HCT116 (cell line): ENCODE measurements around the gene DHX57. TPM values are rescaled to one million over a fixed set of nuclear protein-coding genes. Genes with fewer than 3 reads are reported as not detected.

Source experiments
- ATAC-seq: fragments of 200-7000 bp; cut with Tn5 transposase; 2 replicates; pipeline ENCODE4 v1.9.1; 2020; ENCODE audit warnings: mild to moderate bottlenecking, moderate library complexity
- BruUV-seq: library from RNA; stranded (reverse); fragments of 400-500 nt; replicated peaks from 2 replicates; lab custom pipeline; 2021; lab: Mats Ljungman, UMichigan
- CTCF ChIA-PET: fragments of 300-600 bp; sonication (Branson Sonifier 250); formaldehyde crosslinking; loops from one replicate; lab custom pipeline; 2021; ENCODE audit warnings: antibody characterized with exemption; lab: Charles Lee
- POLR2A ChIA-PET: fragments of 300-600, 350-600 bp; sonication (Branson Sonifier 250); formaldehyde crosslinking; loops from one replicate; lab custom pipeline; 2021; ENCODE audit warnings: antibody characterized with exemption; lab: Charles Lee
- RAD21 ChIA-PET, 2 experiments: fragments of 300-600 bp; sonication (Branson Sonifier 250); formaldehyde crosslinking; loops; one replicate each; lab custom pipeline; 2023; ENCODE audit warnings: low total read pairs in 2 of 2; ENCODE audit not compliant: uncharacterized antibody in 2 of 2, unreplicated experiment in 2 of 2, low non-redundant PET in 1 of 2; lab: Charles Lee
- DNase-seq: peaks from one replicate; pipeline ENCODE4 v3.0.0-alpha.2; 2010; ENCODE audit warnings: low read depth, low spot score
- H2AFZ ChIP-seq: fragments of 200-600 bp; shearing (Covaris generic), sonication (generic); 2 replicates; pipeline ENCODE4 v1.6.1; 2017; ENCODE audit warnings: low read depth, mixed run types, mixed read lengths, antibody characterized with exemption, low read length; ENCODE audit not compliant: poor library complexity, severe bottlenecking
- H3K27ac ChIP-seq: 2 replicates; pipeline ENCODE4 v1.5.1; 2012; ENCODE audit warnings: low read depth, low read length
- H3K27me3 ChIP-seq: fragments of 200-600 bp; sonication (generic); 2 replicates; pipeline ENCODE4 v1.6.1; 2016; ENCODE audit warnings: mixed run types, low read length, mixed read lengths; ENCODE audit not compliant: insufficient read depth
- H3K36me3 ChIP-seq, 2 experiments: fragments of 200-500 bp in 1 of 2; fragments of 200-600 bp in 1 of 2; sonication (Bioruptor generic) in 1 of 2; sonication (generic) in 1 of 2; 2 replicates each; pipeline versions ENCODE4 v1.5.1 to v1.6.1; 2014 to 2016; ENCODE audit warnings: low read length in 2 of 2, inconsistent platforms in 1 of 2, mixed read lengths in 1 of 2, mixed run types in 1 of 2; ENCODE audit not compliant: insufficient read depth in 2 of 2, control insufficient read depth in 1 of 2
- H3K4me1 ChIP-seq, 2 experiments: fragments of 200-600 bp in 1 of 2; sonication (generic) in 1 of 2; 2 replicates each; pipeline versions ENCODE4 v1.5.1 to v1.6.1; 2012 to 2017; ENCODE audit warnings: low read length in 2 of 2, inconsistent platforms in 1 of 2, mild to moderate bottlenecking in 1 of 2, mixed read lengths in 1 of 2, mixed run types in 1 of 2, moderate library complexity in 1 of 2; ENCODE audit not compliant: insufficient read depth in 2 of 2, control insufficient read depth in 1 of 2
- H3K4me2 ChIP-seq: fragments of 200-600 bp; sonication (generic); 2 replicates; pipeline ENCODE4 v1.6.1; 2017; ENCODE audit warnings: mixed run types, low read length, mixed read lengths
- H3K4me3 ChIP-seq, 2 experiments: fragments of 200-600 bp in 1 of 2; sonication (generic) in 1 of 2; replicated peaks in 1 of 2; 2 replicates each; pipeline ENCODE4 v1.5.1; 2011 to 2016; ENCODE audit warnings: low read length in 2 of 2, control low read depth in 1 of 2, low read depth in 1 of 2, mild to moderate bottlenecking in 1 of 2, mixed read lengths in 1 of 2, mixed run types in 1 of 2
- H3K79me2 ChIP-seq: fragments of 200-600 bp; sonication (generic); 2 replicates; pipeline ENCODE4 v1.6.1; 2017; ENCODE audit warnings: mild to moderate bottlenecking, mixed run types, low read length, moderate library complexity, mixed read lengths; ENCODE audit not compliant: insufficient read depth
- H3K9ac ChIP-seq: fragments of 200-600 bp; sonication (generic); 2 replicates; pipeline ENCODE4 v1.6.1; 2016; ENCODE audit warnings: low read length, mixed read lengths
- H3K9me2 ChIP-seq: fragments of 200-600 bp; sonication (generic), shearing (Covaris generic); 2 replicates; pipeline ENCODE4 v1.6.1; 2017; ENCODE audit warnings: mixed run types, mild to moderate bottlenecking, moderate library complexity; ENCODE audit not compliant: insufficient read depth
- H3K9me3 ChIP-seq, 2 experiments: fragments of 200-500 bp in 1 of 2; fragments of 200-600 bp in 1 of 2; sonication (Bioruptor generic) in 1 of 2; sonication (generic) in 1 of 2; 2 replicates each; pipeline ENCODE4 v1.6.1; 2014 to 2017; ENCODE audit warnings: low read length in 2 of 2, mixed read lengths in 2 of 2, inconsistent platforms in 1 of 2, low read depth in 1 of 2, mild to moderate bottlenecking in 1 of 2, mixed run types in 1 of 2, moderate library complexity in 1 of 2; ENCODE audit not compliant: control insufficient read depth in 1 of 2, insufficient read depth in 1 of 2
- H4K20me1 ChIP-seq: fragments of 200-600 bp; sonication (generic), shearing (Covaris generic); 2 replicates; pipeline ENCODE4 v1.6.1; 2017; ENCODE audit warnings: mixed run types, mild to moderate bottlenecking, moderate library complexity; ENCODE audit not compliant: insufficient read depth
- ELF1 ChIP-seq: IDR thresholded peaks from 2 replicates; pipeline ENCODE4 v1.6.1; 2012; ENCODE audit warnings: low read depth, borderline replicate concordance
- EZH2 ChIP-seq: fragments of 200-600 bp; sonication (generic); IDR thresholded peaks from 2 replicates; pipeline ENCODE4 v1.6.1; 2017; ENCODE audit warnings: antibody characterized with exemption, mixed run types
- FOSL1 ChIP-seq: IDR thresholded peaks from 2 replicates; pipeline ENCODE4 v1.6.1; 2012; ENCODE audit warnings: low read depth
- JUND ChIP-seq: IDR thresholded peaks from 2 replicates; pipeline ENCODE4 v1.6.1; 2012
- POLR2A ChIP-seq: IDR thresholded peaks from 2 replicates; pipeline ENCODE4 v1.7.0; 2011; ENCODE audit warnings: borderline replicate concordance; ENCODE audit not compliant: insufficient read depth, insufficient read length; ENCODE audit errors: extremely low read depth
- POLR2AphosphoS5 ChIP-seq: IDR thresholded peaks from 2 replicates; pipeline ENCODE4 v1.6.1; 2011; ENCODE audit warnings: mild to moderate bottlenecking, low read depth, low read length, moderate library complexity
- RAD21 ChIP-seq: IDR thresholded peaks from 2 replicates; pipeline ENCODE4 v1.6.1; 2012; ENCODE audit warnings: low read depth, mild to moderate bottlenecking
- SIN3A ChIP-seq: IDR thresholded peaks from 2 replicates; pipeline ENCODE4 v1.6.1; 2012; ENCODE audit warnings: low read depth
- SP1 ChIP-seq: IDR thresholded peaks from 2 replicates; pipeline ENCODE4 v1.6.1; 2012; ENCODE audit warnings: low read depth
- SRF ChIP-seq: IDR thresholded peaks from 2 replicates; pipeline ENCODE4 v1.6.1; 2012; ENCODE audit warnings: low read depth
- TCF7L2 ChIP-seq: IDR thresholded peaks from 2 replicates; pipeline ENCODE4 v1.7.0; 2011; ENCODE audit warnings: borderline replicate concordance, inconsistent platforms; ENCODE audit not compliant: insufficient read depth, insufficient read length; ENCODE audit errors: extremely low read depth
- ZNF274 ChIP-seq: fragments of 200-500 bp; sonication (Bioruptor generic); IDR thresholded peaks from 2 replicates; pipeline ENCODE4 v1.6.1; 2014; ENCODE audit warnings: mild to moderate bottlenecking, low read depth, low read length, inconsistent platforms
- intact Hi-C: fragments of 100-400 bp; cut with micrococcal nuclease; formaldehyde crosslinking; loops from 2 replicates; pipeline ENCODE4 v1.10.0; 2022
- total RNA-seq: library from RNA; stranded (reverse); gene quantifications from one replicate; pipeline ENCODE4 v1.2.1, GENCODE V29; 2021; ENCODE audit not compliant: unreplicated experiment
- TF ChIP-seq, protein P1 (sequence below): IDR thresholded peaks from 2 replicates; pipeline ENCODE4 v1.6.1; 2011; ENCODE audit warnings: mild to moderate bottlenecking, low read length, moderate library complexity; ENCODE audit not compliant: insufficient replicate concordance; ENCODE audit errors: extremely low read depth
- TF ChIP-seq, protein P2 (sequence below), 3 experiments: fragments of 200-600 bp in 1 of 3; sonication (generic) in 1 of 3; IDR thresholded peaks in 2 of 3; conservative IDR thresholded peaks in 1 of 3; 2 replicates each; pipeline ENCODE4 v1.5.1; 2012 to 2017; ENCODE audit warnings: low read depth in 2 of 3, low read length in 2 of 3, antibody characterized with exemption in 1 of 3, borderline replicate concordance in 1 of 3, control low read depth in 1 of 3, mild to moderate bottlenecking in 1 of 3, mixed read lengths in 1 of 3, mixed run types in 1 of 3, moderate library complexity in 1 of 3; ENCODE audit not compliant: insufficient read depth in 1 of 3
- TF ChIP-seq, protein P3 (sequence below): IDR thresholded peaks from 2 replicates; pipeline ENCODE4 v1.6.1; 2012; ENCODE audit warnings: low read depth

The DHX57 gene
- total RNA-seq, 1 experiment from 2014 or later = 19.4 TPM

DNA sequence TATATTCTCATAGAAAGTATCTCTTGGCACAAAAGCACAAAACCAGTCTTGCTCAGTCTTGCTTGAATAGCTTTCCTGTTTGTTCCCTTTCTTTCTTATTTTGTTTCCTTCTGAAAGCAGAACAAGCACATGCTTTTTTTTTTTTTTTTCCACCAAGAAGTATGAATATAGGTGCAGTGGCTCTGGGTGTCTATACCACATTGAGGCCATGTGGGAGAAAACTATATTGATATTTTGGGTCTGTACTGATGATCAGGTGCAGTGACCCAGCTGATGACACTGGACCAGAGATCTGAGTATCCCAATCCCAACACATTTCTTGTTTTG lies 69.0 kb downstream of the DHX57 start (continued):
- TF ChIP-seq, protein P1, sequence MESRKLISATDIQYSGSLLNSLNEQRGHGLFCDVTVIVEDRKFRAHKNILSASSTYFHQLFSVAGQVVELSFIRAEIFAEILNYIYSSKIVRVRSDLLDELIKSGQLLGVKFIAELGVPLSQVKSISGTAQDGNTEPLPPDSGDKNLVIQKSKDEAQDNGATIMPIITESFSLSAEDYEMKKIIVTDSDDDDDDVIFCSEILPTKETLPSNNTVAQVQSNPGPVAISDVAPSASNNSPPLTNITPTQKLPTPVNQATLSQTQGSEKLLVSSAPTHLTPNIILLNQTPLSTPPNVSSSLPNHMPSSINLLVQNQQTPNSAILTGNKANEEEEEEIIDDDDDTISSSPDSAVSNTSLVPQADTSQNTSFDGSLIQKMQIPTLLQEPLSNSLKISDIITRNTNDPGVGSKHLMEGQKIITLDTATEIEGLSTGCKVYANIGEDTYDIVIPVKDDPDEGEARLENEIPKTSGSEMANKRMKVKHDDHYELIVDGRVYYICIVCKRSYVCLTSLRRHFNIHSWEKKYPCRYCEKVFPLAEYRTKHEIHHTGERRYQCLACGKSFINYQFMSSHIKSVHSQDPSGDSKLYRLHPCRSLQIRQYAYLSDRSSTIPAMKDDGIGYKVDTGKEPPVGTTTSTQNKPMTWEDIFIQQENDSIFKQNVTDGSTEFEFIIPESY = no peak
- no peak for TF ChIP-seq JUND
- TF ChIP-seq, protein P2, sequence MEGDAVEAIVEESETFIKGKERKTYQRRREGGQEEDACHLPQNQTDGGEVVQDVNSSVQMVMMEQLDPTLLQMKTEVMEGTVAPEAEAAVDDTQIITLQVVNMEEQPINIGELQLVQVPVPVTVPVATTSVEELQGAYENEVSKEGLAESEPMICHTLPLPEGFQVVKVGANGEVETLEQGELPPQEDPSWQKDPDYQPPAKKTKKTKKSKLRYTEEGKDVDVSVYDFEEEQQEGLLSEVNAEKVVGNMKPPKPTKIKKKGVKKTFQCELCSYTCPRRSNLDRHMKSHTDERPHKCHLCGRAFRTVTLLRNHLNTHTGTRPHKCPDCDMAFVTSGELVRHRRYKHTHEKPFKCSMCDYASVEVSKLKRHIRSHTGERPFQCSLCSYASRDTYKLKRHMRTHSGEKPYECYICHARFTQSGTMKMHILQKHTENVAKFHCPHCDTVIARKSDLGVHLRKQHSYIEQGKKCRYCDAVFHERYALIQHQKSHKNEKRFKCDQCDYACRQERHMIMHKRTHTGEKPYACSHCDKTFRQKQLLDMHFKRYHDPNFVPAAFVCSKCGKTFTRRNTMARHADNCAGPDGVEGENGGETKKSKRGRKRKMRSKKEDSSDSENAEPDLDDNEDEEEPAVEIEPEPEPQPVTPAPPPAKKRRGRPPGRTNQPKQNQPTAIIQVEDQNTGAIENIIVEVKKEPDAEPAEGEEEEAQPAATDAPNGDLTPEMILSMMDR (IDR thresholded peaks at IDR 0.05 in 2 of 3, conservative IDR thresholded peaks at IDR 0.05 in 1 of 3; ENCODE audit: borderline replicate concordance in 1 of 3, insufficient read depth in 1 of 3, low read depth in 2 of 3, low read length in 2 of 3) = no peak
- TF ChIP-seq TCF7L2 = no peak
- TF ChIP-seq FOSL1 = no peak
- TF ChIP-seq POLR2A = no peak
- TF ChIP-seq ZNF274 = no peak
- TF ChIP-seq EZH2 = no peak
- TF ChIP-seq, all 23 proteins: peak for 0

DNA sequence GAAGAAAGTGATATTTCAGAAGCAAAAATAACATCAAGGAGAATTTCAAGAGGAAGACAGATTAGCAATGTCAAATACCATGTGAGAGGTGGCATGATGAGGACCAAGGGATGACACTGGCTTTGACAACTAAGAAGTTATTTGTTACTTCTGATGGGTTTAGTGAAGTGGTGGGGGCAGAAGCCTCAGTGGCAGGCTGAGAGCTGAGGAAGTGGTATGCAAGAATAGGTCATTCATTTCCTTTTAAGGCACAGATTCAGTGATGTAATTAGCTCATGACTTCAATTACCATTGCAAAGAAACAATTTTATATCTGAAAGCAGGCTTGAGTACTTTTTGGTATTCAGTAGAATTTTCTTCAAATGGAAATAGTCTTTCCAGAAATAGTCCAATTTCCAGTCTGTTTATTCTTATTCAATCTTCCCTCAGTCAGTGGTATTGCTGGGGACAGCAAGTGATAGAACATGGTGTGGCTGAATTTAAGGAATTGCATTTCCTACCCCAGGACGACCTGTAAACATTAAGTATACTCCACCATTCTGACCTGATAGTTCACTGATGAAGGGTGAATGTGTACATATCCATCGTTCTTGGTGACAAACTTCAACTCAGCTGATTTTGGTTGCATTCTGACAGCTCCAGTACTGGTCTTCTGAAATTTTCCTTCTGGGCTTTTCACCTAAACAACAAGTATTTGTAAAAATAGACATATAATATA lies 69.6 kb downstream of the DHX57 start:
- H3K27me3 ChIP-seq = no peaks in the 10 kb centered on the region
- ChIA-PET RAD21 (no interaction called here), POLR2A (no interaction called here), CTCF (no interaction called here)
- H3K9me2 ChIP-seq = no peaks in the 10 kb centered on the region
- intact Hi-C loops = no loop called here
- H3K79me2 ChIP-seq = no peaks in the 10 kb centered on the region
- no peaks in the 10 kb centered on the region for H3K4me1 ChIP-seq
- H3K9me3 ChIP-seq = no peaks in the 10 kb centered on the region
- BruUV-seq = no TSS peak
- no peaks in the 10 kb centered on the region for H4K20me1 ChIP-seq
- DNase-seq (no peak), ATAC-seq (no peak)
- H3K9ac ChIP-seq = no peak overlapping the region
- no peak overlapping the region for H3K4me2 ChIP-seq
- no peak overlapping the region for H3K4me3 ChIP-seq
- H3K36me3 ChIP-seq = no peaks in the 10 kb centered on the region
- no peak overlapping the region for H3K27ac ChIP-seq
- H2AFZ ChIP-seq = no peak overlapping the region
- TF ChIP-seq FOSL1 = no peak
- TF ChIP-seq, protein P3, sequence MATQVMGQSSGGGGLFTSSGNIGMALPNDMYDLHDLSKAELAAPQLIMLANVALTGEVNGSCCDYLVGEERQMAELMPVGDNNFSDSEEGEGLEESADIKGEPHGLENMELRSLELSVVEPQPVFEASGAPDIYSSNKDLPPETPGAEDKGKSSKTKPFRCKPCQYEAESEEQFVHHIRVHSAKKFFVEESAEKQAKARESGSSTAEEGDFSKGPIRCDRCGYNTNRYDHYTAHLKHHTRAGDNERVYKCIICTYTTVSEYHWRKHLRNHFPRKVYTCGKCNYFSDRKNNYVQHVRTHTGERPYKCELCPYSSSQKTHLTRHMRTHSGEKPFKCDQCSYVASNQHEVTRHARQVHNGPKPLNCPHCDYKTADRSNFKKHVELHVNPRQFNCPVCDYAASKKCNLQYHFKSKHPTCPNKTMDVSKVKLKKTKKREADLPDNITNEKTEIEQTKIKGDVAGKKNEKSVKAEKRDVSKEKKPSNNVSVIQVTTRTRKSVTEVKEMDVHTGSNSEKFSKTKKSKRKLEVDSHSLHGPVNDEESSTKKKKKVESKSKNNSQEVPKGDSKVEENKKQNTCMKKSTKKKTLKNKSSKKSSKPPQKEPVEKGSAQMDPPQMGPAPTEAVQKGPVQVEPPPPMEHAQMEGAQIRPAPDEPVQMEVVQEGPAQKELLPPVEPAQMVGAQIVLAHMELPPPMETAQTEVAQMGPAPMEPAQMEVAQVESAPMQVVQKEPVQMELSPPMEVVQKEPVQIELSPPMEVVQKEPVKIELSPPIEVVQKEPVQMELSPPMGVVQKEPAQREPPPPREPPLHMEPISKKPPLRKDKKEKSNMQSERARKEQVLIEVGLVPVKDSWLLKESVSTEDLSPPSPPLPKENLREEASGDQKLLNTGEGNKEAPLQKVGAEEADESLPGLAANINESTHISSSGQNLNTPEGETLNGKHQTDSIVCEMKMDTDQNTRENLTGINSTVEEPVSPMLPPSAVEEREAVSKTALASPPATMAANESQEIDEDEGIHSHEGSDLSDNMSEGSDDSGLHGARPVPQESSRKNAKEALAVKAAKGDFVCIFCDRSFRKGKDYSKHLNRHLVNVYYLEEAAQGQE = no peak
- TF ChIP-seq JUND = no peak
- TF ChIP-seq, protein P1 = no peak
- TF ChIP-seq SIN3A = no peak
- no peak for TF ChIP-seq POLR2AphosphoS5
- TF ChIP-seq RAD21 = no peak
- no peak for TF ChIP-seq SP1
- TF ChIP-seq ELF1 = no peak
- no peak for TF ChIP-seq SRF
- TF ChIP-seq POLR2A = no peak
